K562 (cell line): Measurements from ENCODE around the gene SCARF1. TPM values are rescaled to one million over a fixed set of nuclear protein-coding genes. Genes with fewer than 3 reads are reported as not detected.

ENCODE experiments used
- FIP1L1 ChIP-seq: fragments of 200-400 bp; formaldehyde crosslinking; IDR thresholded peaks from 2 replicates; pipeline ENCODE4 v1.6.1; 2018; ENCODE audit warnings: mild to moderate bottlenecking, low read depth, low read length; ENCODE audit not compliant: poor library complexity, severe bottlenecking
- HDAC1 ChIP-seq, 2 experiments: fragments of 450-650 bp; IDR thresholded peaks; 2 replicates each; pipeline ENCODE4 v1.6.1; 2016 to 2017; ENCODE audit warnings: inconsistent platforms in 1 of 2, mild to moderate bottlenecking in 1 of 2, moderate library complexity in 1 of 2
- HMG20B ChIP-seq: fragments of 250-450 bp; sonication (Bioruptor Pico); IDR thresholded peaks from 2 replicates; pipeline ENCODE4 v1.5.0; 2021; ENCODE audit warnings: mild to moderate bottlenecking
- MTA2 ChIP-seq: fragments of 450-650 bp; IDR thresholded peaks from 2 replicates; pipeline ENCODE4 v1.6.1; 2016; ENCODE audit warnings: low read depth
- SMC3 ChIP-seq: conservative IDR thresholded peaks from 2 replicates; pipeline ENCODE4 v1.6.1; 2011; ENCODE audit warnings: low read depth, low read length, improper control_type of control experiment; ENCODE audit not compliant: insufficient read depth
- SP2 ChIP-seq: IDR thresholded peaks from 2 replicates; pipeline ENCODE4 v1.6.1; 2011; ENCODE audit warnings: mild to moderate bottlenecking, low read depth, low read length, moderate library complexity; ENCODE audit not compliant: poor library complexity, severe bottlenecking; ENCODE audit errors: extremely low read depth
- ZBTB26 ChIP-seq: fragments of 450-650 bp; formaldehyde crosslinking; IDR thresholded peaks from 2 replicates; pipeline ENCODE4 v1.4.0; 2022; ENCODE audit warnings: missing genetic modification characterization
- ZNF175 ChIP-seq: fragments of 200-800 bp; sonication (Bioruptor generic); IDR thresholded peaks from 2 replicates; pipeline ENCODE4 v1.6.1; 2016; ENCODE audit warnings: low read depth, mild to moderate bottlenecking, missing genetic modification characterization, missing compliant biosample characterization
- ZNF3 ChIP-seq: fragments of 250-450 bp; sonication (Bioruptor Pico); IDR thresholded peaks from 2 replicates; pipeline ENCODE4 v1.5.0; 2021; ENCODE audit warnings: mild to moderate bottlenecking, moderate library complexity
- ZNF695 ChIP-seq: fragments of 450-650 bp; formaldehyde crosslinking; IDR thresholded peaks from 2 replicates; pipeline ENCODE4 v1.4.0; 2020; ENCODE audit warnings: mild to moderate bottlenecking, moderate library complexity
- ZNF696 ChIP-seq: fragments of 250-450 bp; sonication (Bioruptor Pico); conservative IDR thresholded peaks from 2 replicates; pipeline ENCODE4 v1.4.0; 2020; ENCODE audit warnings: mild to moderate bottlenecking, moderate library complexity
- ZNF785 ChIP-seq: fragments of 250-450 bp; sonication (Bioruptor Pico); IDR thresholded peaks from 2 replicates; pipeline ENCODE4 v1.4.0; 2020; ENCODE audit warnings: mild to moderate bottlenecking
- polyA plus RNA-seq, 8 experiments: library from polyadenylated mRNA; depleted of rRNA in 4 of 8; stranded (reverse) in 5 of 8; unstranded in 3 of 8; fragments of >200 nt; fragmentation: Nextera tagmentation in 2 of 8; fragmentation: Illumina TruSeq in 1 of 8; extraction: Ambion mirVana in 2 of 8; extraction: Trizol in 1 of 8; gene quantifications; 2 replicates each; pipeline versions ENCODE4 v1.2.1 to v1.2.3, GENCODE V29; 2011 to 2014; ENCODE audit warnings: inconsistent platforms in 1 of 8, missing spikeins in 1 of 8
- total RNA-seq, 7 experiments: library from RNA; depleted of rRNA in 6 of 7; stranded (reverse); fragments of >200 nt in 6 of 7; fragmentation: Illumina TruSeq in 2 of 7; extraction: Trizol in 2 of 7; gene quantifications; 2 replicates each; pipeline versions ENCODE4 v1.2.1 to v1.2.3, GENCODE V29; 2011 to 2021; ENCODE audit warnings: low replicate concordance in 1 of 7
- TF ChIP-seq, protein P1 (sequence below): fragments of 450-650 bp; formaldehyde crosslinking; IDR thresholded peaks from 2 replicates; pipeline ENCODE4 v1.4.0; 2020; ENCODE audit warnings: mild to moderate bottlenecking, moderate library complexity
- TF ChIP-seq, protein P2 (sequence below): fragments of 450-650 bp; IDR thresholded peaks from 2 replicates; pipeline ENCODE4 v1.6.1; 2016; ENCODE audit warnings: mild to moderate bottlenecking

SCARF1 gene
- total and polyA plus RNA-seq, 9 of the 15 experiments (the other 6 are each of a cell fraction or from before 2014, with no cell fraction given) = 0.04 to 2.1 (median 0.63) TPM

DNA sequence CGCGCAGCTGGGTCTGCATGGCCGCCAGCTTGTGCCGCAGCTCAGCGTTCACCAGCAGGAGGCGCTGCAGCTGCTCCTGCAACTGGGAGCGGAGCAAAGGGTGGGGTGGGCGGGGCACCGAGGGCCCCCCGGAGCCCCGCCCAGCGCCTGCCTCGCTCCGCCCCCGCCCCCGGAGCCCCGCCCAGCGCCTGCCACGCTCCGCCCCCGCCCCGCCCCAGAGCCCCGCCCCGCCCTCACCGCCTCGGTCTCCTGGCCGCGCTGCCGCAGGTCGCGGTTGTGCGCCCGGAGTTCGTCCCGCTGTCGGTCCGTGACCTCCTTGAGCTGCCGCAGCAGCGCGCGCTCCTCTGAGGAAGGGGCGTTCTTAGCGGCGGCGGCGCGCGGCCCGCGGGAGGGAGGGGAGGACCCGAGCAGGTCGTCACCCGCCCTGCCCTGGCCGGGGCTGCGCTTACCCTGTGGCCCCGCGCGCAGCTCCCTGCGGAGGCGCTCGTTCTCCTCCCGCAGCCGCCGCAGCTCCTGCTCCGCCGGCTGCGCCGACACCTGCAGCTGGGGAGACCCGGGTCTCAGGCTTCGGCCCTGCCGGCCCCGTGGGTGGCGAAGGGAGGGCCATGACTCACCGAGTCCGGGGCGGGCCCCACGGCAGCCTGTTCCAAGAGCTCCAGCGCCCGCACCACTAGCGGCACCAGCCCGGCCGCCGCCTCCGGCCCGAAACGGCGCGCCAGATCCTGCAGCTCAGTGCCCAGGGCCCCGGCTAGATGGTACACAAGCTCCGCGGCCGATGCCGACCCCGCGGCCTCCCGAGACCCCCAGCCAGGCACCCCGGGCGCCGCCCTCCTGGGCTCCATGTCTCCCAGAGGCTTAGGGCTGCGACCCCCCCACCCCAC lies 3.7 kb upstream of the SCARF1 start (continued):
- TF ChIP-seq MTA2 = no peak
- peak in 1 of 2 experiments; percentile 8; a peak in 1 of 4 replicates for TF ChIP-seq HDAC1 (IDR thresholded peaks at IDR 0.05)
- TF ChIP-seq, protein P1, sequence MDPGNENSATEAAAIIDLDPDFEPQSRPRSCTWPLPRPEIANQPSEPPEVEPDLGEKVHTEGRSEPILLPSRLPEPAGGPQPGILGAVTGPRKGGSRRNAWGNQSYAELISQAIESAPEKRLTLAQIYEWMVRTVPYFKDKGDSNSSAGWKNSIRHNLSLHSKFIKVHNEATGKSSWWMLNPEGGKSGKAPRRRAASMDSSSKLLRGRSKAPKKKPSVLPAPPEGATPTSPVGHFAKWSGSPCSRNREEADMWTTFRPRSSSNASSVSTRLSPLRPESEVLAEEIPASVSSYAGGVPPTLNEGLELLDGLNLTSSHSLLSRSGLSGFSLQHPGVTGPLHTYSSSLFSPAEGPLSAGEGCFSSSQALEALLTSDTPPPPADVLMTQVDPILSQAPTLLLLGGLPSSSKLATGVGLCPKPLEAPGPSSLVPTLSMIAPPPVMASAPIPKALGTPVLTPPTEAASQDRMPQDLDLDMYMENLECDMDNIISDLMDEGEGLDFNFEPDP (CRISPR knock-in tag) = no peak
- TF ChIP-seq, protein P2, sequence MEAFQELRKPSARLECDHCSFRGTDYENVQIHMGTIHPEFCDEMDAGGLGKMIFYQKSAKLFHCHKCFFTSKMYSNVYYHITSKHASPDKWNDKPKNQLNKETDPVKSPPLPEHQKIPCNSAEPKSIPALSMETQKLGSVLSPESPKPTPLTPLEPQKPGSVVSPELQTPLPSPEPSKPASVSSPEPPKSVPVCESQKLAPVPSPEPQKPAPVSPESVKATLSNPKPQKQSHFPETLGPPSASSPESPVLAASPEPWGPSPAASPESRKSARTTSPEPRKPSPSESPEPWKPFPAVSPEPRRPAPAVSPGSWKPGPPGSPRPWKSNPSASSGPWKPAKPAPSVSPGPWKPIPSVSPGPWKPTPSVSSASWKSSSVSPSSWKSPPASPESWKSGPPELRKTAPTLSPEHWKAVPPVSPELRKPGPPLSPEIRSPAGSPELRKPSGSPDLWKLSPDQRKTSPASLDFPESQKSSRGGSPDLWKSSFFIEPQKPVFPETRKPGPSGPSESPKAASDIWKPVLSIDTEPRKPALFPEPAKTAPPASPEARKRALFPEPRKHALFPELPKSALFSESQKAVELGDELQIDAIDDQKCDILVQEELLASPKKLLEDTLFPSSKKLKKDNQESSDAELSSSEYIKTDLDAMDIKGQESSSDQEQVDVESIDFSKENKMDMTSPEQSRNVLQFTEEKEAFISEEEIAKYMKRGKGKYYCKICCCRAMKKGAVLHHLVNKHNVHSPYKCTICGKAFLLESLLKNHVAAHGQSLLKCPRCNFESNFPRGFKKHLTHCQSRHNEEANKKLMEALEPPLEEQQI = no peak
- no peak for TF ChIP-seq ZNF3
- TF ChIP-seq SMC3 = peak; percentile 79
- TF ChIP-seq ZBTB26 = no peak
- no peak for TF ChIP-seq ZNF695
- no peak for TF ChIP-seq ZNF175 (CRISPR knock-in tag)
- TF ChIP-seq HMG20B (CRISPR knock-in tag) = no peak
- TF ChIP-seq ZNF785 (CRISPR knock-in tag) = no peak
- TF ChIP-seq FIP1L1 = peak; percentile 54
- TF ChIP-seq SP2 = no peak
- TF ChIP-seq ZNF696 (CRISPR knock-in tag) = no peak
